Activated naive CD8-positive, alpha-beta T cell treated with anti-CD3 and anti-CD28 coated beads for 36 hours (primary cell): ENCODE data around the gene RABGEF1. TPM values are rescaled to one million over a fixed set of nuclear protein-coding genes. Genes with fewer than 3 reads are reported as not detected.
"Not testable (repeated sequence)": the region's sequence is repeated elsewhere in the genome, so short reads cannot be mapped to it uniquely, and the experiment has no call there.

Experiments
- DNase-seq: peaks from one replicate; pipeline ENCODE4 v3.0.0; 2021
- H3K27ac Mint-ChIP-seq: one replicate; pipeline ENCODE4 v1.8.0; 2022; ENCODE audit warnings: mild to moderate bottlenecking, moderate library complexity, mixed read lengths
- H3K27me3 Mint-ChIP-seq: one replicate; pipeline ENCODE4 v1.8.0; 2022; ENCODE audit warnings: mild to moderate bottlenecking, mixed read lengths
- H3K36me3 Mint-ChIP-seq: one replicate; pipeline ENCODE4 v1.8.0; 2021; ENCODE audit warnings: mild to moderate bottlenecking, mixed read lengths
- H3K4me1 Mint-ChIP-seq: one replicate; pipeline ENCODE4 v1.8.0; 2021; ENCODE audit warnings: mixed read lengths
- H3K4me3 Mint-ChIP-seq: one replicate; pipeline ENCODE4 v1.8.0; 2022; ENCODE audit warnings: mild to moderate bottlenecking, moderate library complexity, mixed read lengths
- H3K9me3 Mint-ChIP-seq: one replicate; pipeline ENCODE4 v1.8.0; 2022; ENCODE audit warnings: mixed read lengths
- total RNA-seq, 2 experiments: library from RNA; stranded (reverse); gene quantifications; one replicate each; pipeline ENCODE4 v1.2.3, GENCODE V29; 2021

RABGEF1 gene
- total RNA-seq, 2 experiments from 2014 or later, result 18.9 to 20.3 TPM

DNA sequence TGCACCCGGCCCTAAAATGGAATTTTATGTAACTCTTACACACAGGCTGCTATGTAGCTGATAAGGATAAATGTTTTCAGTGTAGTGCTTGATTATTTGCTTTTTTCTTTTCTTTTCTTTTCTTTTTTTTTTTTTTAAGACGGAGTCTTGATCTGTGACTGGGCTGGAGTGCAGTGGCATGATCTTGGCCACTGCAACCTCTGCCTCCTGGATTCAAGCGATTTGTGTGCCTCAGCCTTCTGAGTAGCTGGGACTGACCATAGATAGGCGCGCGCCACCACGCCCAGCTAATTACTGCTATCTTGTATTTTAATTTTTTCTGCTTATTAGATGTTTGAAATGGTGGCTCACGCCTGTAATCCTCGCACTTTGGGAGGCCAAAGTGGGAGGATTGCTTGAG is 3.4 kb downstream of the RABGEF1 start:
- Mint-ChIP-seq H3K4me3 (no peak overlapping the region), H3K9me3 (no peaks in the 10 kb centered on the region), H3K4me1 (peaks cover 29% of the 10 kb centered on the region), H3K36me3 (peaks cover 4% of the 10 kb centered on the region), H3K27ac (no peak overlapping the region), H3K27me3 (no peaks in the 10 kb centered on the region)
- DNase-seq, result no peak

DNA sequence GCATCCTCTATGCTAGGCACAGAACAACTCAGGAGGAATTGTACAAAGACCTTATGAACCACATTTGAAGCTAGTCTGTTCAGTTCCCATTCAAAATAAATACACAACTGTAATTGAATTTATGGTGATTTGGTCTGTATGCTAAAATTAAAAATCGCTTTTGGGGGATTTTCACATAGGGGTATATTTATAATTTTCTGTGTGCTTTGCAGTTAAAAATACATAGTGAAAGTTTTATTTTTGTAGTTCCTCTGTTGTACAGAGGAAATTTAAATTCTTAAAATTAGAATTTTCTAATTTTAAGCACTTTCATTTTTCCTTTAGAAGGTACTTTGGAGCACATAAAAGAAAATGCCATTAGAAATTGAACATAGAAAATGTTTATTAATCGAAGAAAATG is 6.9 kb downstream of the RABGEF1 start:
- no peak overlapping the region for H3K4me3 Mint-ChIP-seq
- H3K4me1 Mint-ChIP-seq, result peaks cover 27% of the 10 kb centered on the region
- H3K27ac Mint-ChIP-seq, result no peak overlapping the region

DNA sequence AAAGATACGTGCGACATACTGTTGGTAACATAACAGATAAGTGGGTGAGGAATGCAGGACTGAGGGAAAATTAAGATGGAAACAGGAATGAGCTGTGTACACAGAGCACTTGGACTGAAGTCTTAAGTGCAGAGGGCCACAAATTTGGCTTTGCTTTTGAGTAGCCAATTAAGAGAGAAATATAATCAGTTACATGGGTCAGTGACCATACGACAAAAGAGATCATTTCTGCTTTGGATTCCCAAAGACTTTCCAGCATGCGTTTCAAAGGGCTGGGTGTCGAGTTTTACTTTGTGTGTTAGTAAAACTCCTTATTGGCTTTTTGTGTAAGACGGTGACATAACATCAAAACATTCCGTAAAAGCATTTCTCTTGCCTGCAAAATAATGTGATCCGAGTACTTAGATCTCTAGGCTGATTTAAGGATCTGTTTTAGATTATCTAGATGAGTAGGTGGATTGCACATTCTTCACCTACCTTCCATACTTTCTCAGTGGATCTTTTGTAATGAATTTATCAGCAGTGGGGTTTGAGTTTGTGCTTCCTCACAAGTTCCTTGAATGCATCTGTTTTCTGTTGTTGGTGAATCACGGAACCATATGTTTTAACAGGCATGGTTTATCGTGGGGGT is 7.5 kb downstream of the RABGEF1 start:
- Mint-ChIP-seq H3K36me3 (peaks cover 4% of the 10 kb centered on the region), H3K4me3 (no peak overlapping the region), H3K27me3 (no peaks in the 10 kb centered on the region), H3K27ac (no peak overlapping the region), H3K4me1 (peaks cover 23% of the 10 kb centered on the region), H3K9me3 (no peaks in the 10 kb centered on the region)
- DNase-seq, result no peak

More for the DNA sequence above, 6.9 kb downstream of the RABGEF1 start:
- no peak for DNase-seq
- H3K9me3 Mint-ChIP-seq, result no peaks in the 10 kb centered on the region
- no peaks in the 10 kb centered on the region for H3K27me3 Mint-ChIP-seq
- peaks cover 4% of the 10 kb centered on the region for H3K36me3 Mint-ChIP-seq

DNA sequence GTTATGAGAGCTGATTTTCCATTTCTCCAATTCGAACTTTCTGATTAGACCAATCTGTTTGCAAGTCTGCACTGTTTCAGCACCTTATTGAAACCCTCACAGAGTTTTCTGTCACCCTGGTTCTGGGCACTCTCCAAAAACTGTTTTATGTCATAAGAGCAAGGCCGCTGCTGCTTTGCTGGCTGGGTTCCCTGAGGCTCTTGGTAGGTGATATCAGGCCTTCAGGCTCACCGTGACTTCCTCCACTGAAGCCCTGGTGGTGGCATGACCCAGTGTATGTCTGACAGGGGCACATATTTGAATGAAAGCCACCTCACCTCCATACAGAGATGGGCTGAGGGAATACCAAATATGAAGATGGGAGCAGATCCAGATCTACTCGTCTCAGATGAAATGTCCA is 8.3 kb downstream of the RABGEF1 start:
- Mint-ChIP-seq H3K36me3 (peaks cover 4% of the 10 kb centered on the region), H3K27ac (no peak overlapping the region), H3K9me3 (no peaks in the 10 kb centered on the region), H3K4me3 (no peak overlapping the region), H3K27me3 (no peaks in the 10 kb centered on the region), H3K4me1 (peaks cover 25% of the 10 kb centered on the region)
- DNase-seq, result no peak

DNA sequence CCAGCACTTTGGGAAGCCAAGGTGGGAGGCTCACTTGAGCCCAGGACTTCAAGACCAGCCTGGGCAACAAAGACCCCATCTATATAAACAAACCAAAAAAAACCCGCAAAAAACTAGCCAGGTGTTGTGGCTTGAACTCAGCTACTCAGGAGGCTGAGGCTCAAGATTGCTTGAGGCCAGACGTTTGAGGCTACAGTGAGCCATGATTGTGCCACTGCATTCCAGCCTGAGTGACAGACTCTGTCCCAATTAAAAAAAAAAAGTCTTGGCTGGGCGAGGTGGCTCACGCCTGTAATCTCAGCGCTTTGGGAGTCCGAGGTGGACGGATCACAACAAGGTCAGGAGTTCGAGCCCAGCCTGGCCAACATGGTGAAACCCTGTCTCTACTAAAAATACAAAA is 11.4 kb downstream of the RABGEF1 start:
- Mint-ChIP-seq H3K4me3 (no peak overlapping the region), H3K36me3 (no peaks in the 10 kb centered on the region), H3K27ac (no peak overlapping the region), H3K4me1 (peaks cover 36% of the 10 kb centered on the region), H3K9me3 (no peaks in the 10 kb centered on the region), H3K27me3 (no peaks in the 10 kb centered on the region)
- DNase-seq, result no peak

DNA sequence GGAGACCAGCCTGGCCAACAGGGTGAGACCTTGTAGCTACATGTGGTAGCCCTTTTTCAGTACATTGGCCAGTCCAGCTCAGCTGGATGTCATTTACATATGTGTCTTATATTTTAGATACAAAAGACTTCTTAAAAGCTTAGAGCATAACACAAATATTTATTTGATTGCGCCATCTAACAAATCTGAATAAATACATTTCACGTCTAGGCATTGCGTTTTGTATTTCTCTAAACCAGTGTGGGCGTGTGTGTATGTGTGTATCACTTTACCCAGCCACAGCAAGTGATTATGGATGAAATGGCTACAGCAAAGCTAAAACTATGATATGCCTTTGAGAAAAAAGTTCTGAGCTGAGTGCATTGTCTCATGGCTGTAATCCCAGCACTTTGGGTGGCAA is 14.0 kb downstream of the RABGEF1 start:
- Mint-ChIP-seq H3K27me3 (no peaks in the 10 kb centered on the region), H3K4me1 (peaks cover 36% of the 10 kb centered on the region), H3K9me3 (no peaks in the 10 kb centered on the region), H3K4me3 (no peak overlapping the region), H3K27ac (no peak overlapping the region), H3K36me3 (peaks cover 8% of the 10 kb centered on the region)
- no peak for DNase-seq

DNA sequence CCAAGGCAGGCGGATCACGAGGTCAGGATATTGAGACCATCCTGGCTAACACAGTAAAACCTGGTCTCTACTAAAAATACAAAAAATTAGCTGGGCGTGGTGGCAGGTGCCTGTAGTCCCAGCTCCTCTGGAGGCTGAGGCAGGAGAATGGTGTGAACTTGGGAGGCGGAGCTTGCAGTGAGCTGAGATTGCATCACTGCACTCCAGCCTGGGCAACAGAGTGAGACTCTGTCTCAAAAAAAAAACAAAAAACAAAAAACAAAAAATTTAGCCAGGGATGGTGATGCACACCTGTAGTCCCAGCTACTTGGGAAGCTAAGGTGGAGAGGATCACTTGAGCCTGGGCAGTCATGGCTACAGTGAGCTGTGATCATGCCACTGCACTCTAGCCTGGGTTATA is 14.5 kb downstream of the RABGEF1 start:
- H3K9me3 Mint-ChIP-seq, DNase-seq, H3K4me3 Mint-ChIP-seq, H3K36me3 Mint-ChIP-seq, H3K27ac Mint-ChIP-seq, H3K27me3 Mint-ChIP-seq: not testable (repeated sequence)
- H3K4me1 Mint-ChIP-seq, result peaks cover 35% of the 10 kb centered on the region

DNA sequence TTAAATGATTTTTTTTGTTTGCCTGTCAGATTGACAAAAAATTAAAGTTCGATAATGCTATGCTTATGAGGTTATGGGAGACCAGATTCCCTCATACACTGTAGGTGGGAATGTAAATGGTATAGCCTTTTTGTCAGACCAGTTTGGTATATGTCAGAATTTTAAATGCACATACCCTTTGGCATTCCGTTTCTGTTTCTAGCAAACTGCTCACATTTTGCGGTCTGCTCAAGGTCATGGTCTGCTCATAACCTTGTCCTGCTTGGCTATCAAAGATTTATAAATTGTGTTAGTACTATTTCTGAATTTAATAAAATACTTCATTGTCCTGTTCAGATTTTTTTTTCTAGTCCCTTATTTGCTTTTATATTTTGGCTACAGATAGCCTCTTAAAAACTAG is 15.7 kb downstream of the RABGEF1 start:
- not testable (repeated sequence) for H3K27me3 Mint-ChIP-seq, DNase-seq, H3K9me3 Mint-ChIP-seq, H3K36me3 Mint-ChIP-seq, H3K4me3 Mint-ChIP-seq, H3K27ac Mint-ChIP-seq
- peaks cover 35% of the 10 kb centered on the region for H3K4me1 Mint-ChIP-seq

DNA sequence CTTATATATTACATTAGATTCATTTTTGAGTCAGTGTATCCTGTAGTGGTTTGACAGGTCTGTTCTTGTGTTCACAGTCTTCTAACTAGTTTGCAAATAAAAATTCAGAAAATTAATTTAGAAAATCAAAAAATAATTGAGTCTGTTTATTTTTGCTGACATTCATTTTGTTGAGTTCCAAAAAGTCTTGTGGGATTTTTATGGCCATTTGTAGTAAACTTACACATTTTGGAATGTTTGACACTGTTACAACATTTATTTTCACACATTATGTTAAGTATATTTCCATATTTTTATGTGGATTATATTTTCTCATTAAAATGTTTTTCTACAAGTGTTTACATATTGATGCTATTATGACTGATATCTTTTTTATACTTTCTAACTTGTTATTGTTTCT is 16.4 kb downstream of the RABGEF1 start:
- H3K4me1 Mint-ChIP-seq, result peaks cover 32% of the 10 kb centered on the region
- H3K9me3 Mint-ChIP-seq, result no peaks in the 10 kb centered on the region
- peaks cover 8% of the 10 kb centered on the region for H3K36me3 Mint-ChIP-seq
- no peak overlapping the region for H3K27ac Mint-ChIP-seq
- no peak overlapping the region for H3K4me3 Mint-ChIP-seq
- no peaks in the 10 kb centered on the region for H3K27me3 Mint-ChIP-seq
- DNase-seq, result no peak

DNA sequence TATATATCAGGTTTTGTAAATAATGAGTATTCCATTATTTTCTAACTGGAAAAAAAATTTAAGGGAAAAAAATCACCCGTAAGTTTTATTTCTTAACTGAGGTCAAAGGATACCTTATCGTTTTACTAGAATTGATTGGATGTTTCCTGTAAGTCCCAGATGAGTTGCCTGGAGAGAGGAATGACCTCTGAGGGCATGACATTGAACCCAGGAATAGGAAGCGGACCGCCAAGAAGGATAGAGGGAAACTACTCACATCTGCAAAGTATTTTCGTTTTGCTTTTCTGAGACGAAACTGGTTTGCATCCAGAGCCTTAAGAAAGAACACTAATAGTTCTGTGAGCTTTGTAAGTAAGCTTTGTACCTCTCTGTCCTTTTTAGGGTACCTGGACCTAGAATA is 17.4 kb downstream of the RABGEF1 start:
- no peak overlapping the region for H3K4me3 Mint-ChIP-seq
- no peaks in the 10 kb centered on the region for H3K27me3 Mint-ChIP-seq
- H3K36me3 Mint-ChIP-seq, result peaks cover 12% of the 10 kb centered on the region
- peaks cover 1% of the 10 kb centered on the region for H3K9me3 Mint-ChIP-seq
- H3K27ac Mint-ChIP-seq, result no peak overlapping the region
- no peak for DNase-seq
- peaks cover 32% of the 10 kb centered on the region for H3K4me1 Mint-ChIP-seq

DNA sequence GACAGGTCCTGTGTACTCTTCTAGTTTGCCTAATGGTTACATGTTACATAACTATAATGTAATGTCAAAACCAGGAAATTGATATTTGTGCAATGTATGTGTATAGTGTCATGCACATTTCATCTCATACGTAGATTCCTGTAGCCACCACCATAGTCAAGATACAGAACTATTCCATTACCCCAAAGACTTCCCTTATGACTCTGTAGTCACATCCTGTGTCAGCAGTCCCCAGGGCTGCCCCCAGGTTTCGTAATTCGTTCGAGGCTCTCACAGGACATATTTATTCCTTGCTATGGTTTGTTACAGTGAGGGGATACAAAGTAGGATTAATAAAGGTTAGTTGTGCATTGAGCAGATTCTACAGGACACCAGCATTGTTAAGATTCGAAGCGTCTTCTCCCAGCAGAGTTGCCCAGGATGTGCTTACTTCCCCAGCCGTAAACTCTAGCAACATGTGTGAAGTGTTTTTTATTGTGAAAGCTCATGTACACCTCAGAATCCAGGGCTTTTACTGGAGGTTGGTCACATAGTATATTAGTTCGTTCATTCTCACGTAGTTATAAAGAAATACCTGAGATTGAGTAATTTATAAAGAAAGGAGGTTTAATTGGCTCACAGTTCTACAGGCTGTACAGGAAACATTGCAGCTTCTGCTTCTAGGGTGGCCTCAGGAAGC is 18.6 kb downstream of the RABGEF1 start:
- DNase-seq, result peak; percentile 11
- Mint-ChIP-seq H3K4me1 (peaks cover 35% of the 10 kb centered on the region), H3K4me3 (no peak overlapping the region), H3K27ac (peak overlapping the region; percentile 50), H3K9me3 (peaks cover 7% of the 10 kb centered on the region), H3K36me3 (peaks cover 23% of the 10 kb centered on the region), H3K27me3 (no peaks in the 10 kb centered on the region)

DNA sequence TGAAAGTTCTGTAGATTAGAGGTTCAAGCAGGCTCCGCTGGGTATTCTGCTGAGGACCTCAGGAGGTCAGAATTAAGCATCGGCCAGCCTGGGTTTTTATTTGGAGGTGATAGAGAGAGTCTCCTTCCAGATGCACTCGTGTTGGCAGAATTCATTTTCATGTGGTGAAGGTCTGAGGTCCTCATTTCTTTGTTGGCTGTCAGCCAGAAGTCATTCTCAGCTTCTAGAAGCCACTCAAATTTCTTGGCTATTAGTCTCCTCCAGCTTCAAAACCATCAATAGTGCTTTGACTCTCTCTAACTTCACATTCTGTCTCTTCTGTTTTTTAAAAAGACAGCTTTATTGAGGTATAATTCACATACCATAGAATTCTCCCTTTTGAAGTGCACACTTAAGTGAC is 22.6 kb downstream of the RABGEF1 start:
- H3K27ac Mint-ChIP-seq, DNase-seq, H3K9me3 Mint-ChIP-seq, H3K4me3 Mint-ChIP-seq, H3K27me3 Mint-ChIP-seq: not testable (repeated sequence)
- Mint-ChIP-seq H3K4me1 (peaks cover 41% of the 10 kb centered on the region), H3K36me3 (peaks cover 23% of the 10 kb centered on the region)

DNA sequence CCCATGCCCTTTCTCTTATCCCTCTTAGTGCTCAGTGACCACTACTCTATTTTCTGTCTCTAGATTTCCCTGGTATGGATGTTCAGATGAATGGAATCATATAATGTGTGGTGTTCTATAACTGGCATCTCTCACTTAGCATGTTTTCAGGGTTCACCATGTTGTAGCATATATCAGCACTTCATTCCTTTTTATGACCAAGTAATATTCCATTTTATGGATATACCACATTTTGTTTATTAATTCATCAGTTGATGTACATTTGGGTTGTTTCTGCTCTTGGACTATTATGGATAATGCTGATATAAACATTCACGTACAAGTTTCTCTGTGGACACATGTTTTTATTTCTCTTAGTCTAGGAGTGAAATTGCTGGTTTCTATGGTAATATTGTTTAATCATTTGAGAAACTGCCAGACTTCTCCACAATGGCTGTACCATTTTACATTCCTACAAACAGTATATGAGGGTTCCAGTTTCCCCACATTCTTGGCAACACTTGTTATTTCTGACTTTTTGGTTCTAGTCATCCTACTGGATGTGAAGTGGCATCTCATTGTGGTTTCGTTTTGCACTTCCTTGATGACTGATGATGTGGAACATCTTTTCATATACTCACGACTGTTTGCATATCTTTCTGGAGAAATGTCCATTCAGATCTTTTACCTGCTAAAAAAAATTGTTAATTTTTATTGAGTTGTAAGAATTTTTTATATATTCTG is 23.3 kb downstream of the RABGEF1 start:
- not testable (repeated sequence) for H3K27ac Mint-ChIP-seq, H3K4me3 Mint-ChIP-seq, H3K9me3 Mint-ChIP-seq, H3K27me3 Mint-ChIP-seq, DNase-seq
- peaks cover 38% of the 10 kb centered on the region for H3K4me1 Mint-ChIP-seq
- H3K36me3 Mint-ChIP-seq, result peaks cover 18% of the 10 kb centered on the region

DNA sequence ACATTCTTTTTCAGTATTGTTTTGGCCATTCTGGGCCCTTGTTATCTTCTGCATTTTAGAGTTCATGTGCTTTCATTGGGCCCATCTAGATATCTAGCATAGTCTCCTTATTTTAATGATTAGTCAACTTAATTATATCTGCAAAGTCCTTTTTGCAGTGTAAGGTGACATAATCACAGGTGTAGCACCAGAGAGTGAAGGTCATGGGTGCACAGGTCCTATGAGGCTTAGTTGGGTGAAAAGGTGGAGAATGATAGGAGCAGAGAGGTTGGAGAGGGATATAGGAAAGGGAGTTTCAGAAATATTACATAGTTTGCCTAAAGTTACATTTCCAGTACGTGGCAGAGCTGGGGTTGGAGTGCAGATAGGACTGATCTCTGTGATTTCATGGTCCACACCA is 24.4 kb downstream of the RABGEF1 start:
- peaks cover 39% of the 10 kb centered on the region for H3K4me1 Mint-ChIP-seq

DNA sequence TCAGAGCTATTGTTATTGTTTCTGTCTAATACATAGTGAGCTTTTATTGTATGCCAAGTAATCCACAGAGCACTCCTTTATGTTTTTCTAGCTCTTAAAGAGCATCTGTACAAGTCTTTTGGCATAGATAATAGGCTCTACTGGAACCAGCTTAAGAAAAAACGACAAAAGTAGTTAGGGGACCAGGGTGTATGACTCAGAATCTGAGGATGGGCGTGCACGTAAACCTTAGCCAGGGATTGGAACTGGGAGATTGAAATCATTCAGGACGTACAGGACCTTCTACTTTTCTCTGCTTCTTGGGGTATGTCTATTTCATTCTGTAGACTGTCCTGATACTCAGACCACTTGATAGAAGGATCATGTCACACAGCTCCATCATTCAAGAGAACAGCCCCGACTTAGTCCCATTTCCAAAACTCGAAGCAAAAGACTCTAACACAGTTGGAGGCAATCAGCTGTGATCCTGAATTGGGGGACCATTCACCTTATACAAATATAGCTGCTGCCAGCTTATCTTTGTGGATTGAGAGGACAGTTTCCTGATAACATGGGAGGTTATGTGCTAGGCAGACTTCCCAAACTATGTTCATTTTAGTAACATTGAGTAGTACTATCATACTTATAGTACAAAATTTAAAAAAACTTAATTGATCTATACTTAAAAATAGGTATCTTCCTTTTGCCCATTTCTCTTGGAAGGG is 24.9 kb downstream of the RABGEF1 start:
- Mint-ChIP-seq H3K4me1 (peaks cover 42% of the 10 kb centered on the region), H3K36me3 (peaks cover 14% of the 10 kb centered on the region)
- H3K27ac Mint-ChIP-seq, result not testable (repeated sequence)

More for the DNA sequence above, 24.4 kb downstream of the RABGEF1 start:
- peaks cover 14% of the 10 kb centered on the region for H3K36me3 Mint-ChIP-seq
- H3K4me3 Mint-ChIP-seq, DNase-seq, H3K9me3 Mint-ChIP-seq, H3K27ac Mint-ChIP-seq, H3K27me3 Mint-ChIP-seq: not testable (repeated sequence)

More for the DNA sequence above, 24.9 kb downstream of the RABGEF1 start:
- H3K4me3 Mint-ChIP-seq, H3K9me3 Mint-ChIP-seq, H3K27me3 Mint-ChIP-seq, DNase-seq: not testable (repeated sequence)
